NCI-H82 treated with DMSO at 0.1 percent for 48 hours (cell line): ENCODE results near the gene FLT3.
"Not testable (repeated sequence)": the region's sequence is repeated elsewhere in the genome, so short reads cannot be mapped to it uniquely, and the experiment has no call there.

Source experiments
- DNase-seq: peaks from one replicate; lab custom pipeline; 2025; ENCODE audit not compliant: unreplicated experiment; lab: John Stamatoyannopoulos, UW

FLT3 gene

DNA sequence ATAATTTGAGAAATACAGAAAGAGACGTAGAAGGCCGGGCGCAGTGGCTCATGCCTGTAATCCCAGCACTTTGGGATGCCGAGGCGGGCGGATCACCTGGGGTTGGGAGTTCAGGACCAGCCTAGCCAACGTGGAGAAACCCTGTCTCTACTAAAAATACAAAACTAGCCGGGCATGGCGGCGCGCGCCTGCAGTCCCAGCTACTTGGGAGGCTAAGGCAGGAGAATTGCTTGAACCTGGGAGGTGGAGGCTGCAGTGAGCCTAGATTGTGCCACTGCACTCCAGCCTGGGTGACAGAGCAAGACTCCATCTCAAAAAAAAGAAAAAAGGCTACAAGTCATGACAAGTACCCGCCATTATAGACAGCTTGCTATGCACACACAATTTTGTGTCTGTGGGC is 95.4 kb downstream of the FLT3 start:
- DNase-seq: not testable (repeated sequence)

DNA sequence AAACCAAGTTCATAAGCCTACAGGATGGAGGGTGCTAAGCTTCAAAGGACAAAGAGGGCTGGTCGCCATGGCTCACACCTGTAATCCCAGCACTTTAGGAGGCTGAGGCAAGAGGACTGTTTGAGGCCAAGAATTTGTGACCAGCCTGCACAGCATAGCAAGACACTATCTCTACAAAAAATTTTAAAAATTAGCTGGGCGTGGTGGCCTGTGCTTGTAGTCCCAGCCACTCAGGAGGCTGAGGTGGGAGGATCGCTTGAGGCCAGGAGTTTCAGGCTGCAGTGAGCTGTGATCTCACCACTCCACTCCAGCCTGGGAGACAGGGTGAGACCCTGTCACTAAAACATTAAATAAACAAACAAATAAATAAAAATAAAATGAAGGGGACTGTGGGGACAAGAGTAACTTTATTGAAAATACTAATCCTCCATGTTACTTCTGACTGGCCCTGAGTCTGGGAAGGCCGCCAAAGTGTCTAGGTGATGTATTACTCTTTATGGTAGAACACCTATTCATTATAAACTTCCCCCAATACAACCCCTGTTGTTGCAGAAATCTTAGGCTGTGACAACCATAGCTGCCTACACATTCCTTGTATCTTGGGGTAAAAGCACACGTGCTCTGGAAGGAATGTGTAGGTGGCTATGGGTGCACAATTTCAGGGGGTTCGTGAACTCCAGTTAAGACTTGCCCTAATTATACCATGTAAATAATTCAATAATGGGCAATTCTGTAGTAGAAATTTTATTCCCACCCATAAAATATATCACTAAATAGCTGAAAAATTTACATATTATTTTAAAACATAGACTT is 97.3 kb downstream of the FLT3 start:
- no peak for DNase-seq

- no peak for DNase-seq
Measured at GRCh38 chr13:28001837-28002473, 98.4 kb downstream of the FLT3 start.

DNA sequence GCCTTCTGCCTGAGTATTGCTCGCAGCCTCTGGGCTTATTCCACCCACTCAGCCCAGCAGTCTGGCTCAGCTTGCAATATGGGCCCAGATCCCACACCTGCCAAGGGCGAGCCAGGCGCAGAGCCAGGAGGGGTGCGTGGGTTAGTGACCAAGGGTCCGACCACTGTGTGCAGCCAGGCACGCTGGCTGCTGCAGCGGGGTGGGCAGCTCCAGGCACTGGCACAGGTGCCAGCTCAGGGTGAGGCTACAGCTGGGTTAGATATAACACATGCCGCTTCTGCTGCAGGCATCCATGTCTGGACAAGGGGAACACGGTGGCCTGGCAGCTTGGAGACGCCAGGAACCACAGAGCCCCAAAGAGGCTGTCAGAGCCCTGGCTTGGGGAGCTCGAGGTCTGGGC is 99.3 kb downstream of the FLT3 start:
- DNase-seq: no peak

- DNase-seq: no peak
Measured at GRCh38 chr13:28000567-28000966, 99.8 kb downstream of the FLT3 start.

DNA sequence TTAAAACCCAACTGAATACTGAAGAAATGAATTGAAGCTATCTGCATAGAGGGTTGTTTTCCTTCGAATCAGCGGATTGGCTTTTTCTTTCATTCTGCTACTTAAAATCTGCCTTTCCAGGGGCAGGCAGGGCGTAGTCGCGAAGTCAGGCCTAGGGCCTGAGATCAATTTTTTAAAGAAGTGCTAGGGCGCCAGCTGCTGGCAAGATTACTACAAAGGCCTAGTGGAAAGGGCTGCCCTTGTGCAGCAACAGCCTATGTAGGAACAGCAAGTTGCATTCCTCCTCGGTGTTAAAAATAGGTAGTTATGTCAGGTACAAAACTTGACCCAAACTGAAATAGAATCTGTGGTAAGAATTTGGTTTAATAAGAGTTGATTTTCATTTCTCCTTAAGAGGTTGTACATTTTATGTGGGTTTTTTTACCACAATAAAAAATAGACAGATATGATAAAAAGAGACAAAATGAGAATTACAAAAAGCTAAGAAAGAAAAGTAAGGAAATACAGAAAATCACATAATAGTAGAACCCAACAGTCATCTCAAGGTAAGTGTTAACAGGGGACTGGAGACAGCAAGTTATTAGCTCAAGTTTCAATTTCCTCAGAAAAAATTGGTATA is 102.4 kb downstream of the FLT3 start:
- peak; percentile 20 for DNase-seq

DNA sequence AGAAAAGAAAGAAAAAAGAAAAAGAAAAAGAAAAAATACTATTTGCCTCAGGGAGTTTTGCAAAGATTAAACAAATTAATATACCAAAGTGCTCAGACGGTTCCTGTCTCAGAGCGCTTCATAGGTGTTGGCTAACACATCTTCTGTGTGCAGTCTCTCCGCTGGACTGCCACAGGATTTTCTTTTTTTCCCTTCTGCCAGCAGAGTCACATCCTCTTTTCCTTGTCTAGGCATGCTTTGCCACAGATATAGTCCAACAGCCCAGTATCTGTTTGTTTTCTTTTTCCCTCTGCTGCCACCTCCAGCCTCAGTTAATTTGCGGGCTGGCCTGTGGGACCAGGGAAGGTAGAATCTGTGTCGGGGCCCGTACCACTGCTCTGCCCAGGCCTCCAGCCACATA is 108.5 kb downstream of the FLT3 start:
- no peak for DNase-seq

DNA sequence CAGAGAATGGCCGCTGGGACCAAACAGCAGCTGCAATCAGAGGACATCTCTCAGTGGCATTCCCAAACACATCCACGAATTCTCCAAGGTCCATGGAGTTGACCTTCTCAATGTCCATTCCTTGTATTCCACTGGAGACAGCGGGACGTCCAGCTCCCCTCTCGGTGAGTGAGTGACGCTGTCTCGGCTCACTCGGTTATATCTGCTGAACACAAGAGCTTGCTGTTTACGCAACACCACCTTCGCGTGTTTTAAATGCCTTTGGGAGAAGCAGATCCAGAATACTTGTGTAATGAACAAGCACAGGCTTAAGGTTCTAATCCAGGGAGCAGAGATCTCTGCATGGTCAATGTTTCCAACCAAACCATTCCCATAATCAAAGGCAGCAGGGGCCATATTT is 111.9 kb downstream of the FLT3 start, which contains the start of gene URAD:
Gene URAD, minus strand, starts transcription at position 174 of the 400 bp plus-strand sequence. Its CDS starts 56 bp downstream, at position 118.
- DNase-seq: no peak

GRCh38 chr13:27985600-27985999 is 114.8 kb downstream of the FLT3 start:
- DNase-seq: no peak

- DNase-seq: no peak
Measured at GRCh38 chr13:27982361-27982760, 118.0 kb downstream of the FLT3 start.

DNA sequence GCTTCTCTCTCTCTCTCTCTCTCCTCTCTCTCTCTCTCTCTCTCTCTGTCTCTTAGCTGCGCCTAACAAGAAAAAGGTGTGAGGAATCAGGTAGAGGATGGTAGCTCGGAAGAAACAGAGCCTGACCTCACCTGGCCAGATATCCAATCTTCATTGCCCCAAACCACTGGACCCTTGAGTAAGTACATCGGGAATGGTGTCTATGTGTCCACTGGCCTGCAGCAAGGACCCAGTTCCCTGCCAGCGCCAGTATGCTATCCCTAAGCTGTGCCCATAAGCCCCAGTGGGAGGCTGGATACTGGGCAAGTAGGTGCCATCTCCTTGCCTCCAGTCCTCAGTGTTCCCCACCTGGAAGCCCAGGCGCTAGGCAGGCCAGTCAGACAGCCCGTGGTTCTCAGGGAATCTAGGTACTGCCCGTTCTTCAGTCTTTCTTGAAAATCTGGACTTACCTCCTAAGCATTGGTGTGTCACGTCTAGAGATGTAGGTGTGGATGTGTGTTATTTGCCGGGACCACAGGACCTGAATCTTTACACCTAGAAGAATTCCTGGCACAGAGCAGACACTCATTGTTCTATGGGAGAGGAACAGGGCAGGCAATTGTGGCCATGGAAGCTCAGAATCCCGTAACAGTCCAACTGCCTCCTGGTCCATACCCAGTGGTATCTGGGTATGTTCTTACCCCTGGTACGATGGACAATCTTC is 119.2 kb downstream of the FLT3 start:
- no peak for DNase-seq

DNA sequence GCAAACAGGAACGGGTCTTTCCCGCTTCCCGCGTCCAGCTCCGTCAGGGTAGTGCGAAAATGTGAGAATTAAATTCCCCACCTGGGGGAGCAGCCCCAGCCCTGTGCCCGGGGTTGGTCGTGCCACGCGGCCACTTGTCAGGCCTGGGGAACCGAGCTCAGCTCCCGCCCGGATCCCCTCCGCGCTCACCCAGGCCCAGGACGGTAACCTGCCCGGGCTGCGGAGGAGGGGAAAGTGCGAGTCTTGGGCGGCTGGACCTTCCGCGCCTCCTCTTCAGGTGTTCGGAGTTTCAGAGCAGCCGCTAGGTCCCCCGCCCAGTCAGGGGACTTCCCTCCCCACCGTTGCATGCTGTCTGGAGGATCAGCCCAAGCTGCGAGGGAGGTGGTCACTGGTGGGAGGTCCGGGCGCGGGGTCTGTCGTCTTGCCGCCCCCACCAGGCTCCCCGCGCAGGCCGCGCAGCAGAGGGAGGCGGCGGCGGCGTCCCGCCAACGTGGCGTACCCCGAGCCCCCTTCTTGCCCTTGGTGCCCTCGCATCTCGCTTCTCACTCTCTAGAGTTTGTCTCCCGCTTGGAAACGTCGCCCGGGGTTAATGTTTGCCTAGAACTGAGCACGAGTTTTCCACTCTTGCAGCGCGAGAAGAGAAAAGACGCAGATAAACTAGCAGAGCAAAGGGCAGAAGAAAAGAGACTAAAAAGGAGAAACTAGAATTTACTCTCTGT is 119.9 kb downstream of the FLT3 start:
- DNase-seq: no peak

DNA sequence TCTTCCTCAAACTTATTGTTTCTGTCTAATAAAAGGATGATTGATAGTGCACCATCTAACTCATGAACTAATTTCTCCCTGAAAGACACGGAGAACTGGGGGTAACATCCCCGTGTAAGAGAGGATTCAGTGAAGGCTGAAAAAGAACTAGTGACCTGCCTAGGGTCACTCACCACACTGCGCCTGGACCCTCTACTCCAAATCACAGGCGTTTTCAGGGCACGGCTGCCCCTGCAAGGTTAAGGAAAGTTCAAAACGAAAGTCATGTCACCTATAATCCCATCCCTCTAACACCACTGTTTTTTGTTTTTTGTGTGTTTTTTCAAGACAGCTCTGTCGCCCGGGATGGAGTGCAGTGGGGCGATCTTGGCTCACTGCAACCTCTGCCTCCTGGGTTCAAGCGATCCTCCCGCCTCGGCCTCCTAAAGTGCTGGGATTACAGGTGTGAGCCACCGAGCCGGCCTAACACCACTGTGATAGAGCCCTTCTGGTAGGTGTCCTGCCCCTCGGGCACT is 120.6 kb downstream of the FLT3 start:
- DNase-seq: no peak

DNA sequence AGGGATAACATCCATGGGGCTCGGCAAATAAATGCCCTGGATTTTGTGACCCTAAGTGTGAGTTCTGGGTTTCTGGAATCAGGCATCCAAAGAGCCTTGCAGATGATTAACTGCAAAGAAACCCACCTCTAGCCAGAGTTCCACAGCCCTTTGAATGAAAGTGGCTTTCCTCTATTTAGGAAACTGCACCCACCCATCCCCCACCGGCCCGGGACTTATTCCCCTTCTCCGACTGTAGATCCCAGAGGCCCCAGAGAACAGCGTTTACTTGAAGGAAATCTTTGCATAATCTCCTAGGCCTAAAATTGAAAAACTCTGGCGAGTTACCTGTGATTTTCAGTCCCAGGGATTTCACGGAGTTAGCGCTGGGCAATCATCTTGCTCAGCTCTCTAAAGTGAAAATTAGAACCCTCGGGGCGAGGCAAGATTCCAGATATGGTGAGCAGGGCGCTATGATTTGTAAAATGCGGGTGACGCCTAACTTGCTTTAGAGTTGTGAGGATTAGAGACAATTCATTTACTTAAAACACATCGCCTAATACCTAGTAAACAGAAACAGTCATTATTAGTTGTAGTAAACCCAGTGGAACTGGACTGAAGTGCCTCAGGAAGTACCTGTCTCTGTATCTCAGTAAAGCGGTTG is 121.3 kb downstream of the FLT3 start:
- DNase-seq: no peak

- DNase-seq: no peak
Measured at GRCh38 chr13:27978301-27978968, 121.9 kb downstream of the FLT3 start.

DNA sequence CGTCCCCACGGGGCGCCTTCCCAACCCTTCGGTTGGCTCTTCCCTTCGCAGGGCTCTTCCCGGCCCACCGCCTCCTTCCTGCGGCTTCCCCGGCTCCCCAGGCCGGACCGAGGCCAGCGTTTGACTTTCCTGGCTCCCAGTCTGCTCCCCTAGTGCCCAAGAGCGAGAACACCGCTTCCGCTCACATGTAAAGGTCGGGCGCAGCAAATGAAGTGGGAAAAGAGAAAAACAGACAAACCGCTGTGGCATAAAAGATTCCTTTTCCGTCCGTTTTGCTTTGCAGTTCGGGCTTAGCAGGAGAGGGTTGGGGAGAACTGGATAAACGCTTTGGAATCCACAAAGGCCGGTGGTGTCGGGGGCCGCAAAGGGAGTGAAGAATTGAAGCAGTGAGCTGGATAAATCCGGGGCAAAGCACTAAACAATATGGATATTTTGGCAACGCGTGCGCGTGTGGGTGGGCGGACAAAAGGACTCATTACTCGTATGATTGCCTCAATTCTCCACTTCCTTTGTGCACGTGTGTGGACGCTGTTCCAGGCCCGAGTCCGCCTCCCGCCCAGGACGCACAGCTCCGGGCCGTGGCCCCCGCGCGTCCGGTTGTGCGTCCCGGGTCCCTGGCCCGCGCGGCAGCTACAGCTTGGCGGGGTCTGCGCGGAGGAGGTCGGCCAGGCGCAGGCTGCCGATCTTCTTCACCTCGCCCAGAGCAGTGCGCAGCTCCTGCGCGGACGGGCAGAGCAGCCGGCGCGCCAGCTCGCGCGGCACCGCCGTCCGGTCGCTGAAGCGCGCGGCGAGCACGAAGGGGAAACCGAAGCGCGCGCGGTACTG is 122.7 kb downstream of the FLT3 start:
- DNase-seq: no peak

DNA sequence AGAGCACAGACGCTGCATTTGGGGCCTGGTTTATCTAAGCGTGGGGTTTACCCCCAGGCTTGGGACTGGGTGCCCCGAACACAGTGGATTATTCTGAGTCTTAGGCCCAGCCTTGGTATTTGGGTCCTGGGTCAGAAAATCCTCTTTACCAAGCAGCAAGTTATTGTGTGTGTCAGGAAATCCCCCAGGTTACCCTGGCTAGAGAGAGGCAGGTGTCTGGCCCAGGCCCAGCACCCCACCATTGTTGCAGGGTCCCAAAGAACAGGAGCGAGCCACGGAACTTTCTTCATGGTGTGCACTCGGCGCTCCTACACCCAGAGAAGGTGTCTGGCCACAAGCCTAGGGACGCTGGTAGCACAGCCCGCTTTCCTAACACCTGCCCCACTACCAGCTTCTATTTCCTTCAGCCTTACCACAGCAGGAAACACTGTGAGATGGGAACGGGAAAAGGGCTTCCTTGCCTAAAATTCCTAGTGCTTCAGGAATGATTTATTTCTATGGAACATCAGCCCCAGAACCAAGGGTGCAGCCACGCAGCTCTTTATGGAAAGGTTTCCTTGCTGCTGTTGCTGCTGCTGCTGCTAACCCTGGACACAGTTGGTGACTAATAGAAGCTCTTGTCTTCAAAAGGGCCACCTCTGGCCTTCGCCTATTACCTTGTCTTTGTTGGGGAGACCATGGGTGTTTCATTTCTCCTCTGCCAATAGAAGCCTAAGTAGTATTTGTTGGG is 123.8 kb downstream of the FLT3 start:
- no peak for DNase-seq
